Non-pigmented ciliary epithelial cell (primary cell): ENCODE results near the gene MUC6.

Experiments
- DNase-seq: peaks from one replicate; pipeline ENCODE4 v3.0.0-alpha.2; 2010; ENCODE audit warnings: low read depth

MUC6 gene

DNA sequence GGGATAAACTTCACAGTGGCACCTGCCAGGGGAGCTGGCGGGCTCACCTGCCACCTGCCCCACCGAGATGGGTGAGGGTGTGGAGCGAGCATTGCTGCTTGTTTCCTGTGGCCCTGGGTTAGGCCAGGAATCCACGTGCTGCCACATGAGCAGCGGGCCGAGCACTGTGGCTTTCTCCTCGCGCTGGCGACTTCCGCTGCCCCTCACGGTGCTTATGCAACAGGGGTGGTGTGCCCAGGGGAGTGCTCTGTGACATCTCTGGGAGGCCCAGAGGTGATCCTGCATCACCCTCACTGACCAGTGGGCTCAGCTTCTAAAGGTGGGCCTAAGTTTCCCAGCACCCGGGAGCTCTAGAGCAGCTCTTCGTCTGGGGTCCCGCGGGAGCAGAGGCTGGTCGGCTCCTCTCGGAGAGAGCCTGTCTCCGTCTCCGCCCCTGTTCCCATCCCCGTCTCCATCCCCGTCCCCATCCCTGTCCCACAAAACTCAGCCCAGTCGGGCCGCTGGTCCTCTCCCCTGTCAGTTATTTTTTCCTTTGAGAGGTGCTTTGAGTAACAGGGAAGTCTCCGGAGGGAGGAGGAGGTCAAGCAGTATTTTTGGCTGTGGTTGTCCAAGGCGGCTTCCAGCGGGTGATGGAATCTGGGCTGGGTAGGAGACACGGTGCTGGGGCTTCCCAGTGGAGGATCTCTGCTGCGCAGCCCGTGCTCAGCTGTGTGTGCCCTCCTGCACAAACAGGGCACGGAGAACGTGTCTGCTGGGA is 68.3 kb downstream of the MUC6 start:
- DNase-seq, result no peak

DNA sequence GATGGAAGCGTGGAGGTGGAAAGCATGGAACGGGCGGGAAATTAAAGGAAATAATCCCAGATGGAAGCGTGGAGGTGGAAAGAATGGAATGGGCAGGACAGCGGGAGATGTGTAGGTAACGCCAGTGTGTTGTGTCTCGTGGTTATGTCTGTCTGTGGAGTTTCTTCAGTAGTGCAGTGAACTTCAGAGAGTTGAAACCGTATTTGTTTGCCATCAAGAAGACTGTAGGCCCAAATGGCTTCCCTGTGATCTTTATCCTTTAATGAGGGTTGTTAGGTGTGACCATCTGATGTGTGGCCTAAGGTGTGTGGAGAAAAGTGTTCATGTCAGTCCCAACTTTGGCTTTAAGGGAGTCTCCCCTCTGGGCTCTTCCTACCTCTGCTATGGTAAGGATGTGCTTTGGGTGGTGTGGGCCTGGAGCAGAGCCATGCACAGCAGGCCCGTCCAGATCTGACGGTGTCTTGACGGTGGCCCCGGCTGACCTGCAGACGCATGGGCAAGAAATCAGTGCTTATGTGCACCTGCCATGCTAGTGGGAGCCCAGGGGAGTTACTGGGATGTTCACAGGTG is 71.2 kb downstream of the MUC6 start:
- DNase-seq, result no peak

DNA sequence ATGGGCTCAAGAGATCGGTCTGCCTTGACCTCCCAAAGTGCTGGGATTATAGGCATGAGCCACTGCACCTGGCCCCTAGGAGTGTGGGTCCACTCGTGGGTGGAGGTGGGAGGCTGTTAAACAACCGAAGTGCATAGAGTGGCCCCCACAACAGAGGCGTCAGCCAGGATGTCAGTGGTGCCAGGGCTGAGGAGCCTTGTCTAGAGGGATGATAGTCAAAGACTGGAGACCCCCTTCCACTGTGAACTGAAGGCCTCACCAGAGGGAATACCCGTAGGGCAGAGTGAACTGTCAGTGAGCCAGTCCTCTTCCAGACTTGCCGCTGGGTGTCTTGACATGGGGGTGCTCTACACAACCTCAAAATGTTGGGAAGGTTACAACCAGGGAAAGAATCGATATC is 72.7 kb downstream of the MUC6 start:
- no peak for DNase-seq
